Kidney capillary endothelial cell (primary cell): ENCODE results near the gene CXCL8.
"Not testable (repeated sequence)": the region's sequence is repeated elsewhere in the genome, so short reads cannot be mapped to it uniquely, and the experiment has no call there.

Experiments used
- DNase-seq: peaks from one replicate; pipeline ENCODE4 v3.0.0-alpha.2; 2018; ENCODE audit warnings: low spot score

The CXCL8 gene

GRCh38 chr4:73743795-73744194, 3.4 kb downstream of the CXCL8 start:
- no peak for DNase-seq

GRCh38 chr4:73744203-73744602, 3.8 kb downstream of the CXCL8 start:
- no peak for DNase-seq

GRCh38 chr4:73750730-73751129, 10.4 kb downstream of the CXCL8 start:
- no peak for DNase-seq

- DNase-seq: no peak
These were observed 10.8 kb downstream of the CXCL8 start for GRCh38 chr4:73751166-73751565.

- no peak for DNase-seq
These were observed 11.5 kb downstream of the CXCL8 start for GRCh38 chr4:73751830-73752229.

- no peak for DNase-seq
These were observed 12.1 kb downstream of the CXCL8 start for GRCh38 chr4:73752424-73752823.

GRCh38 chr4:73753215-73753614, 12.8 kb downstream of the CXCL8 start:
- DNase-seq: no peak

GRCh38 chr4:73754934-73755333, 14.6 kb downstream of the CXCL8 start:
- no peak for DNase-seq

GRCh38 chr4:73759357-73759756, 19.0 kb downstream of the CXCL8 start:
- DNase-seq: no peak

- peak; percentile 28 for DNase-seq
These were observed 21.5 kb downstream of the CXCL8 start for GRCh38 chr4:73761856-73762255.

- DNase-seq: no peak
These were observed 22.0 kb downstream of the CXCL8 start for GRCh38 chr4:73762409-73762808.

GRCh38 chr4:73763877-73764276, 23.5 kb downstream of the CXCL8 start:
- no peak for DNase-seq

- DNase-seq: no peak
These were observed 24.1 kb downstream of the CXCL8 start for GRCh38 chr4:73764513-73764912.

GRCh38 chr4:73765296-73765695, 24.9 kb downstream of the CXCL8 start:
- no peak for DNase-seq

GRCh38 chr4:73770917-73771316, 30.5 kb downstream of the CXCL8 start:
- DNase-seq: no peak

GRCh38 chr4:73772363-73772762, 32.0 kb downstream of the CXCL8 start:
- DNase-seq: no peak

GRCh38 chr4:73774406-73774805, 34.0 kb downstream of the CXCL8 start:
- DNase-seq: not testable (repeated sequence)

GRCh38 chr4:73776321-73776729, 36.0 kb downstream of the CXCL8 start:
- peak; percentile 10 for DNase-seq

- no peak for DNase-seq
These were observed 37.2 kb downstream of the CXCL8 start for GRCh38 chr4:73777612-73778011.

- no peak for DNase-seq
These were observed 39.9 kb downstream of the CXCL8 start for GRCh38 chr4:73780243-73780642.

GRCh38 chr4:73780834-73781233, 40.5 kb downstream of the CXCL8 start:
- DNase-seq: no peak

- no peak for DNase-seq
These were observed 48.0 kb downstream of the CXCL8 start for GRCh38 chr4:73788411-73788810.
